ENCODE results near the gene SCAP. TPM values are rescaled to one million over a fixed set of nuclear protein-coding genes. Genes with fewer than 3 reads are reported as not detected.

SCAP gene
- total RNA-seq: 47.3 to 79.8 TPM (median 49.7 TPM) in 3 replicates
- long read RNA-seq, full-length matches to known transcripts: 21 of 163 reads
- long read RNA-seq, partial matches to known transcripts: 30 of 163 reads
- long read RNA-seq, other reads (novel, unspliced or antisense): 112 of 163 reads

DNA sequence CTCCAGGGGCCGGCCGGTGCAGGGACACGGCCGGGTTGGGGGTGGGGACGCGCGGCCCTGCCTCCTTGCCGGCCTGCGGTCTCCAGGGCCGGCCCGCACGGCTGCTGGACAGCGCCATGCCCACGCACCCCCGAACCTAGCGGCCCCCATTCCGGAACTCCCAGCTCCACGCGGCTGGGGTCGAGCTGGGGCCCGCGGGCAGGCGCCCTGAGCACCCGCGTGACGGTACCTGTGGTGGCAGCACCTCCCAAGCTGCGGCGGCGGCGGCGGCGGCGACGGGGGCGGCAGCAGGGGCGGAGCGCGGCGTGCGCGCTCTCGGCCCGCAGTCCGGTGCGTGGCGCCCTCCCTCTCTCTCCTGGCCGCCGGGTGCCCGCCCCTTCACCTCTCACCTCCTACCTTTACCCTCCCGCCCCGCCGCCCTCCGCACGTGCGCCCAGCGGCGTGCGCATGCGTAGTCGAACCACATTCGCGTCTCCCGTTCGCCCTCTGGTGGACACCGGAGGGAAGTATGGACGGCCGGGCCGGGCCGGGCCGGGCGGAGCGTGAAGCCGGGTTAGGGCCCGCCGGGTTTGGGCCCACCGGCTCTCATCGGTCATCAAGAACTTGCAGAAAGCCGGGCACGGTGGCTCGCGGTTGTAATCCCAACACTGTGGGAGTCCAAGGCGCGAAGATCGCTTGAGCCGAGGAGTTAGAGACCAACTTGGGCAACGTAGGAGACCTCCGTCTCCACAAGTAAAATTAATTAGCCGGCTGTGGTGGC, at the start of gene SCAP:
Gene SCAP, minus strand, starts transcription at position 372 of the 760 bp plus-strand sequence. CDS start 32,948 bp downstream, outside the sequence.
- Mint-ChIP-seq H3K9me3 (ENCODE audit: low read depth) (no peaks in the 10 kb centered on the region), H3K36me3 (ENCODE audit: low read depth) (no peaks in the 10 kb centered on the region), H3K27ac (ENCODE audit: unreplicated experiment) (peak within 1 kb of the TSS; percentile 93), H3K4me3 (ENCODE audit: unreplicated experiment) (peak within 1 kb of the TSS; percentile 87), H3K4me1 (ENCODE audit: low read depth) (peaks cover 26% of the 10 kb centered on the region), H3K27me3 (ENCODE audit: low read depth) (no peaks in the 10 kb centered on the region)
- TF ChIP-seq, protein P1, sequence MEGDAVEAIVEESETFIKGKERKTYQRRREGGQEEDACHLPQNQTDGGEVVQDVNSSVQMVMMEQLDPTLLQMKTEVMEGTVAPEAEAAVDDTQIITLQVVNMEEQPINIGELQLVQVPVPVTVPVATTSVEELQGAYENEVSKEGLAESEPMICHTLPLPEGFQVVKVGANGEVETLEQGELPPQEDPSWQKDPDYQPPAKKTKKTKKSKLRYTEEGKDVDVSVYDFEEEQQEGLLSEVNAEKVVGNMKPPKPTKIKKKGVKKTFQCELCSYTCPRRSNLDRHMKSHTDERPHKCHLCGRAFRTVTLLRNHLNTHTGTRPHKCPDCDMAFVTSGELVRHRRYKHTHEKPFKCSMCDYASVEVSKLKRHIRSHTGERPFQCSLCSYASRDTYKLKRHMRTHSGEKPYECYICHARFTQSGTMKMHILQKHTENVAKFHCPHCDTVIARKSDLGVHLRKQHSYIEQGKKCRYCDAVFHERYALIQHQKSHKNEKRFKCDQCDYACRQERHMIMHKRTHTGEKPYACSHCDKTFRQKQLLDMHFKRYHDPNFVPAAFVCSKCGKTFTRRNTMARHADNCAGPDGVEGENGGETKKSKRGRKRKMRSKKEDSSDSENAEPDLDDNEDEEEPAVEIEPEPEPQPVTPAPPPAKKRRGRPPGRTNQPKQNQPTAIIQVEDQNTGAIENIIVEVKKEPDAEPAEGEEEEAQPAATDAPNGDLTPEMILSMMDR (IDR thresholded peaks at IDR 0.05): peak; percentile 96
- DNase-seq (ENCODE audit: low spot score): peak; percentile 91

DNA sequence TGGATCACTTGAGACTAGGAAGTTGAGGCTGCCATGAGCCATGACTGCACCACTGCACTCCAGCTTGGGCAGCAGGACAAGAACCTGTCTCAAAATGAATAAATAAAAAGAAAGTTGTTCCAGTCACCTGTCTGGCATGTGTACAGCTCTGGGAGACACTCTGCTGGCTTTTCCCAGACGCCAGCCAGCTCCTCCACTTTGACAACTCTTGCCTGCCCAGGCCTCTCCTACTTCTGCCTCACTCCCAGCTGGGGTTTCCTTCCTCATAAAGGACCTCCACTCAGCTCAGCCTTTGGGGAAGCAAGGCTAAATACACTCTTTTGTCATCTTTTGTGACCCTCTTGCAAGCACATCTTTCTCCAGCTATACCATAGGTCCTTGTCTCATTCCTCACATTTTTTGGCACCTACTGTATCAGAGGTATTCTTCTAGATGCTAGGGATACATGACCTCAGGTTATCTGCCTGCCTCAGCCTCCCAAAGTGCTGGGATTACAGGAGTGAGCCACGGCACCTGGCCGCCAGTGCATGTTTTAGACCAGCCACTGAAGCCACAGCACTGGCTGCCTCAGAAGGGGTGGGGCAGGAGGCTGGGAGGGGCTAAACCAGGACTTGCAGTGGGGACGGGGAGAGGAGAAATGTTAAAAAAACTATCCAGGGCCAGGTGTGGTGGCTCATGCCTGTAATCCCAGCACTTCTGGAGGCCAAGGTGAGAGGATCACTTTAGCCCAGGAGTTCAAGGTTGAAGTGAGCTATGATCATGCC, 47.8 kb upstream of the SCAP start:
- Mint-ChIP-seq H3K27me3 (ENCODE audit: low read depth) (no peaks in the 10 kb centered on the region), H3K36me3 (ENCODE audit: low read depth) (peaks cover 3% of the 10 kb centered on the region), H3K9me3 (ENCODE audit: low read depth) (peaks cover 5% of the 10 kb centered on the region), H3K27ac (ENCODE audit: unreplicated experiment) (no peak overlapping the region), H3K4me3 (ENCODE audit: unreplicated experiment) (no peak overlapping the region), H3K4me1 (ENCODE audit: low read depth) (peaks cover 7% of the 10 kb centered on the region)
- no peak for DNase-seq (ENCODE audit: low spot score)
- TF ChIP-seq, protein P1 (IDR thresholded peaks at IDR 0.05): no peak

DNA sequence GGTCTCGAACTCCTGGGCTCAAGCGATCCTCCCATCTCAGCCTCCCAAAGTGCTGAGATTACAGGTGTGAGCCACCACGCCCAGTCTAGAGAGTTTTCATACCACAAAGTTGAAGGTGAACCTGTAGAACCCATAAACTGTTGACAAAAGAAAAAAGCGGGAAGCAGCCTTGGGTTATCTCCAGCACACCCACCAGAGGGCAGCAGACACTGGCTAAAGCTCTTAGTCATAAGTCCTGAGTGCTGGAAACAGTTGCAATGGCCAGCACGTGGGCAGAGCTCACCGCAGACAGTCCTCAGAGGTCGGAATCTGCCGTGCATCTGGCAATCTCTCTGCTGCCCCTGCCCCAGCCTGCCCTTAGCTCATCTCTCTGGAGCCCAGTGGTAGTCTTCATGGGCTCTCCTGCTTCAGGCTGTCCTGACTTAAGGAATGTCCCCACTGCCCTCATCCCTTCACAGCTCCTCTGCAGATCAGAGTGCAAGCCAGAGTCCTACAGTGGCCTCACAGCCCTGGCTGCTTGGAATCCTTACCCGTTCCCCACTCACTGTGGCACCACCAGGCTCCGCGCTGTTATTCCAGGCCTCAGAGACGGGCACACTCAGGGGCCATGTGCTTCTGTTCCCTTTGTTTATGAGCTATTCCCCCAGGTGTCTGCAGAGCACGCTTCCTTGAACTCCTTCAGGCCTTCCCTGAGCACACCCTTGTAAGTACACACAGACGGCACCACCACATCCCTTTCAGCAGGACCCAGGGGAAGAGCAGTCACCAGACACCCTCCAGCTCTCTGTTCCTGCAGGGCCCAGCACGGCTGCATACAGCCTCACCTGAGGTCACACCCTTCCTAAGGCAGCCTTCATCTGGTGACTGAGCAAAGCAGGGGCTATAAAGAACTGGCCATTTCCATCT, 46.6 kb upstream of the SCAP start:
- Mint-ChIP-seq H3K36me3 (ENCODE audit: low read depth) (no peaks in the 10 kb centered on the region), H3K27ac (ENCODE audit: unreplicated experiment) (no peak overlapping the region), H3K4me1 (ENCODE audit: low read depth) (peaks cover 7% of the 10 kb centered on the region), H3K9me3 (ENCODE audit: low read depth) (no peaks in the 10 kb centered on the region), H3K27me3 (ENCODE audit: low read depth) (no peaks in the 10 kb centered on the region), H3K4me3 (ENCODE audit: unreplicated experiment) (no peak overlapping the region)
- no peak for DNase-seq (ENCODE audit: low spot score)
- TF ChIP-seq, protein P1 (IDR thresholded peaks at IDR 0.05): peak; percentile 98

DNA sequence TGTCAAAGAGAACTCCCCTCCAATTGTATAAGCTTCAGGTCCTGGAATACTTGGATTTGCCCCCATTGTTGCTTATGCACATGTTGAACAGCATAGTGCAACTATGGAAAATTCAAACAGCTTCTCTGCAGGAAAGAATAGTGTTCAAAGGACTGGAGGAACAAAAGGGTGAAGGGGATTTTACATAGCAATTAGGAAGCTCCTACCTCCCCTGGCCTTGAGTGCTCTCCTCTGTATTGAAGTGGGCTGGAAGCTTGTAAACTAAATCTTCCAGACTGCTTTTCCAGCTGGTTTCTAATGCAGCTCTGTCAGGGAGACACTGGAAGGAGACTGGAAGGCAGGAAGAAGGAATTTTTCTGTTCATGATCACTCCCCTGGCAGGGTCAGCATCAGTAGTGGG, 45.0 kb upstream of the SCAP start:
- DNase-seq (ENCODE audit: low spot score): no peak

More for the DNA sequence above, 45.0 kb upstream of the SCAP start:
- Mint-ChIP-seq H3K4me1 (ENCODE audit: low read depth) (peaks cover 7% of the 10 kb centered on the region), H3K27ac (ENCODE audit: unreplicated experiment) (no peak overlapping the region), H3K27me3 (ENCODE audit: low read depth) (no peaks in the 10 kb centered on the region), H3K9me3 (ENCODE audit: low read depth) (no peaks in the 10 kb centered on the region), H3K36me3 (ENCODE audit: low read depth) (no peaks in the 10 kb centered on the region), H3K4me3 (ENCODE audit: unreplicated experiment) (no peak overlapping the region)
- TF ChIP-seq, protein P1 (IDR thresholded peaks at IDR 0.05): no peak
